A673 (cell line): ENCODE data around the gene EVA1B. TPM values are rescaled to one million over a fixed set of nuclear protein-coding genes. Genes with fewer than 3 reads are reported as not detected.

Experiments
- BruUV-seq: library from RNA; stranded (reverse); fragments of 400-500 nt; replicated peaks from 2 replicates; lab custom pipeline; 2021; lab: Mats Ljungman, UMichigan
- CTCF ChIA-PET: fragments of 300-600 bp; sonication (Branson Sonifier 250); formaldehyde crosslinking; loops from one replicate; lab custom pipeline; 2022; ENCODE audit warnings: antibody characterized with exemption; lab: Charles Lee
- POLR2A ChIA-PET: fragments of 300-600 bp; sonication (Branson Sonifier 250); formaldehyde crosslinking; loops from one replicate; lab custom pipeline; 2022; ENCODE audit warnings: antibody characterized with exemption; ENCODE audit not compliant: low non-redundant PET; lab: Charles Lee
- DNase-seq: peaks from one replicate; pipeline ENCODE4 v3.0.0-alpha.2; 2015; ENCODE audit warnings: low spot score
- H3K27ac ChIP-seq: fragments of 200-600 bp; sonication (generic); 2 replicates; pipeline ENCODE4 v1.5.1; 2016; ENCODE audit warnings: mixed run types, low read depth, mild to moderate bottlenecking, mixed read lengths, antibody characterized with exemption, low read length; ENCODE audit not compliant: poor library complexity, severe bottlenecking
- H3K27me3 ChIP-seq: fragments of 200-600 bp; sonication (generic); replicated peaks from 2 replicates; pipeline ENCODE4 v1.6.1; 2017; ENCODE audit warnings: mixed run types, low read depth, mild to moderate bottlenecking, mixed read lengths, antibody characterized with exemption, low read length; ENCODE audit not compliant: insufficient read depth, poor library complexity
- H3K36me3 ChIP-seq: fragments of 200-600 bp; sonication (generic); 2 replicates; pipeline ENCODE4 v1.6.1; 2016; ENCODE audit warnings: mixed run types, mild to moderate bottlenecking, mixed read lengths, antibody characterized with exemption, low read length; ENCODE audit not compliant: insufficient read depth, poor library complexity, severe bottlenecking
- H3K4me1 ChIP-seq: fragments of 200-600 bp; sonication (generic); 2 replicates; pipeline ENCODE4 v1.6.1; 2017; ENCODE audit warnings: mixed run types, mild to moderate bottlenecking, mixed read lengths, antibody characterized with exemption, low read length; ENCODE audit not compliant: insufficient read depth, poor library complexity, severe bottlenecking
- H3K4me3 ChIP-seq: fragments of 200-600 bp; sonication (generic); 2 replicates; pipeline ENCODE4 v1.5.1; 2016; ENCODE audit warnings: low read depth, mixed run types, mild to moderate bottlenecking, mixed read lengths, low read length; ENCODE audit not compliant: poor library complexity, severe bottlenecking
- H3K9me3 ChIP-seq: fragments of 200-600 bp; sonication (generic); 2 replicates; pipeline ENCODE4 v1.6.1; 2016; ENCODE audit warnings: mixed run types, low read depth, mild to moderate bottlenecking, mixed read lengths, antibody characterized with exemption, low read length; ENCODE audit not compliant: poor library complexity, severe bottlenecking
- EZH2 ChIP-seq: fragments of 200-600 bp; sonication (generic); IDR thresholded peaks from 2 replicates; pipeline ENCODE4 v1.6.1; 2017; ENCODE audit warnings: borderline replicate concordance, low read depth, mild to moderate bottlenecking, mixed read lengths, antibody characterized with exemption, low read length; ENCODE audit not compliant: poor library complexity, severe bottlenecking
- intact Hi-C: fragments of 100-400 bp; cut with micrococcal nuclease; formaldehyde crosslinking; loops from one replicate; pipeline ENCODE4 v1.10.0; 2022; ENCODE audit not compliant: unreplicated experiment
- total RNA-seq: library from RNA; stranded (reverse); gene quantifications from 2 replicates; pipeline ENCODE4 v1.2.3, GENCODE V29; 2021
- TF ChIP-seq, protein P1 (sequence below): fragments of 300-800, 200-600 bp; sonication (generic); conservative IDR thresholded peaks from 2 replicates; pipeline ENCODE4 v1.5.1; 2017; ENCODE audit warnings: low read depth, mild to moderate bottlenecking, antibody characterized with exemption, low read length, moderate library complexity, mixed read lengths

EVA1B gene
- total RNA-seq, 1 experiment from 2014 or later, result 6.2 TPM

DNA sequence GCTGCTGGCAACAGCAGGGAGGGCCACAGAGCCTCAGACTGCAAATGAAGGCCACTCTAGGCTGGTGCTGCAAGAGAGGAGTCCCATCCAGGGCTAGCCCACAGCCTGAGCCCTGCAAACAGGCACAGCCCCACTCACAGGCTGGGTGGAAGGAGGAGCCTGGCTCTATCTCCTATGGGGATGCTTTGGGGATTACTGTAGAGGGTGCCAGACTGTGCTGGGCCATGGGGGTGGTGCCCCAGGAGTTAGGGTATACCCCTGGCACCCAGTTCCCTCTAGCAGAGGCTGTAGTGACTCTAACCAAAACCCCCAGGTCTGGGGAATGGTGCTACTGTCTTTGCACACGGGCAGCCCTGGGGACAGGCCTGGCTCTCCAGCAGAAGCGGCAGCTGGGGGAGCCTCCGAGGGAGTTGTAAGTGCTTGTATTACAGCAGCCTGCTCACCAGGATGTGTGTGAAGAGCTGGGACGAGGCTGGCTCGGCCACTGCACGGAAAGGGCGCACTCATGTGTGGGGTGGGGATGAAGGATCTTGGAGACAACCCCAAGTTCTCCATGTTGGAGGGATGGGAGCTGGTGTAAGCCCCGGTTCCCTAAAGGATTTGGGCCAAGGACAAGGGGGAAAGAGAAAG, 23.4 kb upstream of the EVA1B start:
- peaks cover 12% of the 10 kb centered on the region for H3K4me1 ChIP-seq
- no peak for DNase-seq
- ChIA-PET POLR2A (no interaction called here), CTCF (no interaction called here)
- no peak overlapping the region for H3K27ac ChIP-seq
- no TSS peak for BruUV-seq
- H3K4me3 ChIP-seq, result no peak overlapping the region
- no peaks in the 10 kb centered on the region for H3K9me3 ChIP-seq
- TF ChIP-seq, protein P1, sequence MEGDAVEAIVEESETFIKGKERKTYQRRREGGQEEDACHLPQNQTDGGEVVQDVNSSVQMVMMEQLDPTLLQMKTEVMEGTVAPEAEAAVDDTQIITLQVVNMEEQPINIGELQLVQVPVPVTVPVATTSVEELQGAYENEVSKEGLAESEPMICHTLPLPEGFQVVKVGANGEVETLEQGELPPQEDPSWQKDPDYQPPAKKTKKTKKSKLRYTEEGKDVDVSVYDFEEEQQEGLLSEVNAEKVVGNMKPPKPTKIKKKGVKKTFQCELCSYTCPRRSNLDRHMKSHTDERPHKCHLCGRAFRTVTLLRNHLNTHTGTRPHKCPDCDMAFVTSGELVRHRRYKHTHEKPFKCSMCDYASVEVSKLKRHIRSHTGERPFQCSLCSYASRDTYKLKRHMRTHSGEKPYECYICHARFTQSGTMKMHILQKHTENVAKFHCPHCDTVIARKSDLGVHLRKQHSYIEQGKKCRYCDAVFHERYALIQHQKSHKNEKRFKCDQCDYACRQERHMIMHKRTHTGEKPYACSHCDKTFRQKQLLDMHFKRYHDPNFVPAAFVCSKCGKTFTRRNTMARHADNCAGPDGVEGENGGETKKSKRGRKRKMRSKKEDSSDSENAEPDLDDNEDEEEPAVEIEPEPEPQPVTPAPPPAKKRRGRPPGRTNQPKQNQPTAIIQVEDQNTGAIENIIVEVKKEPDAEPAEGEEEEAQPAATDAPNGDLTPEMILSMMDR, result no peak
- no peak for TF ChIP-seq EZH2
- intact Hi-C loops, result no loop called here
- H3K36me3 ChIP-seq, result peaks cover 56% of the 10 kb centered on the region
- H3K27me3 ChIP-seq, result no peaks in the 10 kb centered on the region

DNA sequence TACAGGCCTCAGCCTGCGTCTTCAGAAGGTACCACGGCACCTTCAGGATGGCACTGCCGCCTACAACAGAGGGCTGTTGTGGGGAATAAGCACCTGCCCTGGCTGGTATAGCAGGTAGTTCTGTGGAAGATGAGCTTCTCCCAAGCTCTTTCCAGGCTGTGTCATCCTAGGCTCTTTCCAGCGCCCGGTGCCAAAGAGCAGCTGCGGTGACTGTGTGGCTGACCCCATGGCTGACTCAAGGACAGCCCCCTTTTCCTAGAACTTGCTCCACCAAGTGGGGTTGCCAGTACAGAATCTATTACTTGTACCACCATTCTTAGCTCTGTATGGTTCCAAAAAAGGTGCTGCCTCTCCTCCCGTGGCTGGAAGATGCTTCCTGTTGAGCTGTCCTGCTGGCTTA, 21.9 kb upstream of the EVA1B start:
- Histone ChIP-seq H3K9me3 (no peaks in the 10 kb centered on the region), H3K27me3 (no peaks in the 10 kb centered on the region), H3K4me1 (no peaks in the 10 kb centered on the region), H3K27ac (no peak overlapping the region), H3K4me3 (no peak overlapping the region), H3K36me3 (peaks cover 51% of the 10 kb centered on the region)
- intact Hi-C loops, result no loop called here
- ChIA-PET CTCF (interaction anchor here (1.0 kb wide), 1 partner anchor 20 kb away, joined by 3 read pairs; no protein-coding TSS in a partner anchor), POLR2A (no interaction called here)
- no TSS peak for BruUV-seq
- TF ChIP-seq, protein P1, result no peak
- TF ChIP-seq EZH2, result no peak
- DNase-seq, result no peak

DNA sequence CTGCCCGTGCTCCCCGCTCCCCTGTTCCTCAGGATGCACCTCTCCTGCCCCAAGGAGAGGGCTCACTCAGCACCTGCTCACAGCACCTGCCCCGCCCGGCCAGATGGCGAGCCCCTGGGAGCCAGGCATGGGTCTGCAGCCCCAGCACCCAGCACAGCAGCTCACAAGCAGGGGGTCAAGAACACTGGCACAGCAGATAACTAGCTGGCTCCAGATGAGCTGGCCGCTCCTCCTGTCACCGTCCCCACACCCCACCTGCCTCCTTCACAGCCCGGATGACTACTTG, 20.9 kb upstream of the EVA1B start:
- CTCF ChIA-PET, result no interaction called here
- Histone ChIP-seq H3K4me3 (no peak overlapping the region), H3K9me3 (no peaks in the 10 kb centered on the region), H3K4me1 (no peaks in the 10 kb centered on the region), H3K36me3 (peaks cover 51% of the 10 kb centered on the region), H3K27me3 (no peaks in the 10 kb centered on the region), H3K27ac (no peak overlapping the region)
- no TSS peak for BruUV-seq
- intact Hi-C loops, result no loop called here
- POLR2A ChIA-PET, result no interaction called here
- no peak for DNase-seq
- no peak for TF ChIP-seq EZH2
- TF ChIP-seq, protein P1, result no peak
